BJ (cell line): ENCODE results near the gene HS3ST5. TPM values are rescaled to one million over a fixed set of nuclear protein-coding genes. Genes with fewer than 3 reads are reported as not detected.

ENCODE experiments used
- CTCF ChIA-PET: fragments of 350-600 bp; formaldehyde crosslinking; extraction: SDS; loops from one replicate; lab custom pipeline; 2021; ENCODE audit warnings: antibody characterized with exemption, inconsistent platforms; lab: Yijun Ruan, JAX
- POLR2A ChIA-PET: fragments of 300-600 bp; sonication (Branson Sonifier 250); formaldehyde crosslinking; extraction: SDS; loops from one replicate; lab custom pipeline; 2021; ENCODE audit warnings: antibody characterized with exemption; lab: Charles Lee
- DNase-seq: peaks from one replicate; pipeline ENCODE4 v3.0.0-alpha.2; 2011; ENCODE audit warnings: low read depth
- H3K27me3 ChIP-seq: 2 replicates; pipeline ENCODE4 v1.6.0; 2011; ENCODE audit warnings: low read length; ENCODE audit not compliant: control insufficient read depth, insufficient read depth
- H3K36me3 ChIP-seq: 2 replicates; pipeline ENCODE4 v1.5.1; 2011; ENCODE audit warnings: low read length; ENCODE audit not compliant: control insufficient read depth, insufficient read depth
- H3K4me3 ChIP-seq: 2 replicates; pipeline ENCODE4 v1.5.1; 2011; ENCODE audit warnings: low read depth, mild to moderate bottlenecking, control low read depth, low read length
- polyA plus RNA-seq: library from polyadenylated mRNA; depleted of rRNA; stranded (reverse); fragments of >200 nt; gene quantifications from 2 replicates; pipeline ENCODE4 v1.2.3, GENCODE V29; 2011
- TF ChIP-seq, protein P1 (sequence below): IDR thresholded peaks from 2 replicates; pipeline ENCODE4 v1.5.1; 2011; ENCODE audit warnings: low read depth, mild to moderate bottlenecking, control low read depth, inconsistent platforms, low read length, moderate library complexity; ENCODE audit not compliant: insufficient read depth

HS3ST5 gene
- polyA plus RNA-seq, 1 experiment, result not detected

DNA sequence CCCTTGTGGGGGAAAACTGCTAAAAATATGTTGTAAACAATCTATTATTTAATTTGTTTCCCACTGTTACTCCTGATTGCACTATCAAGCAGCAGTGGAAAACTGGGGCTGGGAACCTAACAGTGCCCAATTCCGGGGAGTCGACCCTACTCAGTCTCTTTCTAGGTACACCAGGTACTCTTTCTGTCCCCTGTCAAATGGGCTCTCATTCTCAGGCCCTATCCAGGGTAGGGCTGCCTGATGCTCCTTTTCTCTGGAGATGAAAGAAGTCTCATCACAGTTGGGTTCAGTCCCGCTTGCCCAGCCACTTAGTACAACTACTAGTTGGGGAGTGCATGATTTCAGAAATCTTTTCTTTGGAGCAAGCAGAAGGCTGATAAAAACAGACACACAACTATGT, 52.0 kb downstream of the HS3ST5 start:
- H3K27me3 ChIP-seq, result no peaks in the 10 kb centered on the region
- CTCF ChIA-PET, result no interaction called here
- no peak for DNase-seq
- no peak overlapping the region for H3K4me3 ChIP-seq
- POLR2A ChIA-PET, result no interaction called here
- TF ChIP-seq, protein P1, sequence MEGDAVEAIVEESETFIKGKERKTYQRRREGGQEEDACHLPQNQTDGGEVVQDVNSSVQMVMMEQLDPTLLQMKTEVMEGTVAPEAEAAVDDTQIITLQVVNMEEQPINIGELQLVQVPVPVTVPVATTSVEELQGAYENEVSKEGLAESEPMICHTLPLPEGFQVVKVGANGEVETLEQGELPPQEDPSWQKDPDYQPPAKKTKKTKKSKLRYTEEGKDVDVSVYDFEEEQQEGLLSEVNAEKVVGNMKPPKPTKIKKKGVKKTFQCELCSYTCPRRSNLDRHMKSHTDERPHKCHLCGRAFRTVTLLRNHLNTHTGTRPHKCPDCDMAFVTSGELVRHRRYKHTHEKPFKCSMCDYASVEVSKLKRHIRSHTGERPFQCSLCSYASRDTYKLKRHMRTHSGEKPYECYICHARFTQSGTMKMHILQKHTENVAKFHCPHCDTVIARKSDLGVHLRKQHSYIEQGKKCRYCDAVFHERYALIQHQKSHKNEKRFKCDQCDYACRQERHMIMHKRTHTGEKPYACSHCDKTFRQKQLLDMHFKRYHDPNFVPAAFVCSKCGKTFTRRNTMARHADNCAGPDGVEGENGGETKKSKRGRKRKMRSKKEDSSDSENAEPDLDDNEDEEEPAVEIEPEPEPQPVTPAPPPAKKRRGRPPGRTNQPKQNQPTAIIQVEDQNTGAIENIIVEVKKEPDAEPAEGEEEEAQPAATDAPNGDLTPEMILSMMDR, result no peak
- no peaks in the 10 kb centered on the region for H3K36me3 ChIP-seq

DNA sequence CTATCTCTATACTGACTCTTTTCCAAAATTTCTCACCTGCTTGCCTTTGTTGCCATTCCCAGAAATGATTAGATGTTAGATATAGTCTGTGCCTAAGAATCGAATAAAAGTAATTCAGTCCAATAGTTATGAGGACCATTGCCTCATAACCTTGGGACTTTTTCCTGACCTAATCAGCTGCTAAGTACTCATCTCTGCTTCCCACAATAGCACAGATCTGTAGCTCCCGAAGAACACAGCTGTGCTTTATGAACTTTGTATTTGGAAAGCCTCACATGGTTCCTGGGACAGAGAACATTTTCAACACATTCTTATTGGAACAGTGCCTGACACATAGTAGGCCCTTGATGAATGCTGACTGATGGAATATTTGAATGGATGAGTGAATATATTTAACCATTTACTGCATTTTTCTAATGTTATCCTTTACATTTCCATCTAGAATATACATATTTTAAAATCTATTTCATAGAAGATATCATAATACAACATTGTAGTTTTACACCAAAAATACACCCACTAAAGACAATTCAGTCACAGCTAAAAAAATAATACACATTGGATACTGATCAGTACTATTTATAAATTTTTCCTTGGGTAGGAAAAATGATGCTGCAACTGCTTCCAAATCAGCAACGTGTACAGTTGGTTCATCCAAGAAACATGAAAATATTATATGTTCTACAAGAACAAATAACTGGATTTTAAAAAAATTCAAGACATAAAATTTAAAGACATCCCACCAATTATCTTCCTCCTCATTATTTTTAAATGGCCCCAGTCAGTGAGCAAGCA, 53.9 kb downstream of the HS3ST5 start:
- TF ChIP-seq, protein P1, result no peak
- Histone ChIP-seq H3K27me3 (no peaks in the 10 kb centered on the region), H3K4me3 (no peak overlapping the region), H3K36me3 (no peaks in the 10 kb centered on the region)
- ChIA-PET POLR2A (no interaction called here), CTCF (interaction anchor here (0.9 to 1.0 kb wide), 2 partner anchors 16 to 18 kb away, joined by 3 read pairs; no protein-coding TSS in a partner anchor)
- DNase-seq, result no peak

GRCh38 chr6:114287461-114287860, 55.4 kb downstream of the HS3ST5 start:
- no peak overlapping the region for H3K4me3 ChIP-seq
- no peak for DNase-seq
- ChIA-PET POLR2A (no interaction called here), CTCF (no interaction called here)
- no peaks in the 10 kb centered on the region for H3K27me3 ChIP-seq
- TF ChIP-seq, protein P1, result no peak
- H3K36me3 ChIP-seq, result no peaks in the 10 kb centered on the region

GRCh38 chr6:114286211-114286610, 56.6 kb downstream of the HS3ST5 start:
- TF ChIP-seq, protein P1, result no peak
- Histone ChIP-seq H3K27me3 (no peaks in the 10 kb centered on the region), H3K4me3 (no peak overlapping the region), H3K36me3 (no peaks in the 10 kb centered on the region)
- POLR2A ChIA-PET, result no interaction called here
- CTCF ChIA-PET, result no interaction called here
- no peak for DNase-seq

GRCh38 chr6:114284281-114284680, 58.5 kb downstream of the HS3ST5 start:
- no peaks in the 10 kb centered on the region; the same call in 1 of the 2 replicates for H3K27me3 ChIP-seq
- POLR2A ChIA-PET, result no interaction called here
- CTCF ChIA-PET, result interaction anchor here (1.0 to 1.6 kb wide), 3 partner anchors 10 to 20 kb away, joined by 3 to 6 read pairs (median 3); no protein-coding TSS in a partner anchor
- no peak overlapping the region for H3K4me3 ChIP-seq
- DNase-seq, result no peak
- TF ChIP-seq, protein P1, result no peak
- no peaks in the 10 kb centered on the region for H3K36me3 ChIP-seq
